WI38 (cell line): ENCODE measurements around the gene GALNT2.

Source experiments
- H3K4me3 ChIP-seq: 2 replicates; pipeline ENCODE4 v1.5.1; 2011; ENCODE audit warnings: low read depth, mild to moderate bottlenecking, control low read depth, low read length
- TF ChIP-seq, protein P1 (sequence below): IDR thresholded peaks from 2 replicates; pipeline ENCODE4 v1.5.1; 2012; ENCODE audit warnings: low read depth, mild to moderate bottlenecking, control low read depth, low read length

Gene GALNT2

DNA sequence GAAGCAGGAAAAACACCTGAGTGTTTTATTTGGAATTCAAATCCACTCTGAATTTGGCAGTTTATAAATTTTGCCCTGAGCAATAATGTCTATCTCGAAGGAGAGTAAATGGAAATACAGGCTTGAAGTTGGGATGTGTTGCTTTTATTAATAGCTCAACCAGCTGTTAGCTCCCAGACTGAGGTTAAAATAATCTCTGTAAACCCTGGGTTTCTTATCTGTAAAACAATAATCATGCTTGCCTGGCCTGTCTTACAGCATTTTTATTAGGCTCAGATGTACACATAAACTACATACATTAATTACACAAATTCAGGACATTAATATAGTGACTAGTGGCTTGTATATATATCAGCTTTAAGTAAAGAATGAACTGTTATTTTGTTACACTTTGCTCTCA, 148.5 kb downstream of the GALNT2 start:
- H3K4me3 ChIP-seq = no peak overlapping the region
- TF ChIP-seq, protein P1, sequence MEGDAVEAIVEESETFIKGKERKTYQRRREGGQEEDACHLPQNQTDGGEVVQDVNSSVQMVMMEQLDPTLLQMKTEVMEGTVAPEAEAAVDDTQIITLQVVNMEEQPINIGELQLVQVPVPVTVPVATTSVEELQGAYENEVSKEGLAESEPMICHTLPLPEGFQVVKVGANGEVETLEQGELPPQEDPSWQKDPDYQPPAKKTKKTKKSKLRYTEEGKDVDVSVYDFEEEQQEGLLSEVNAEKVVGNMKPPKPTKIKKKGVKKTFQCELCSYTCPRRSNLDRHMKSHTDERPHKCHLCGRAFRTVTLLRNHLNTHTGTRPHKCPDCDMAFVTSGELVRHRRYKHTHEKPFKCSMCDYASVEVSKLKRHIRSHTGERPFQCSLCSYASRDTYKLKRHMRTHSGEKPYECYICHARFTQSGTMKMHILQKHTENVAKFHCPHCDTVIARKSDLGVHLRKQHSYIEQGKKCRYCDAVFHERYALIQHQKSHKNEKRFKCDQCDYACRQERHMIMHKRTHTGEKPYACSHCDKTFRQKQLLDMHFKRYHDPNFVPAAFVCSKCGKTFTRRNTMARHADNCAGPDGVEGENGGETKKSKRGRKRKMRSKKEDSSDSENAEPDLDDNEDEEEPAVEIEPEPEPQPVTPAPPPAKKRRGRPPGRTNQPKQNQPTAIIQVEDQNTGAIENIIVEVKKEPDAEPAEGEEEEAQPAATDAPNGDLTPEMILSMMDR = no peak

DNA sequence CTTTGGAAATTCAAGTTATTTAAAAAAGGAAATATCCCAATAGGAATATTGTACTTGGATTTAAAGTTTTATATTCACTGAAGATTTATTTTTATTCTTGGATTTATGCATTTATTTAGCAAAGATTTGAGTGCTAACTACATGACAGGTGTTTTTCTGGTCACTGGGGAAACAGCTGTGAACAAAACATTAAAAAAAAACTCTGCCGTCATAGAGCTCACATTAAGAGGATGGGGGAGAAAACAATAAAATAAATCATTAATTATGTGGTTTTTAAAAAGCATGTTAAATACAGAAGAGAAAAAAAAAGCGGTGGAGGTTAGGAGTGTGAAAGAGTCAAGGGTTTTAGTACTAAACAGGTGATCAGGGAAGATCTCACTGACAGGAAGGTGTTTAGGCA, 149.9 kb downstream of the GALNT2 start:
- TF ChIP-seq, protein P1 = no peak
- H3K4me3 ChIP-seq = no peak overlapping the region

DNA sequence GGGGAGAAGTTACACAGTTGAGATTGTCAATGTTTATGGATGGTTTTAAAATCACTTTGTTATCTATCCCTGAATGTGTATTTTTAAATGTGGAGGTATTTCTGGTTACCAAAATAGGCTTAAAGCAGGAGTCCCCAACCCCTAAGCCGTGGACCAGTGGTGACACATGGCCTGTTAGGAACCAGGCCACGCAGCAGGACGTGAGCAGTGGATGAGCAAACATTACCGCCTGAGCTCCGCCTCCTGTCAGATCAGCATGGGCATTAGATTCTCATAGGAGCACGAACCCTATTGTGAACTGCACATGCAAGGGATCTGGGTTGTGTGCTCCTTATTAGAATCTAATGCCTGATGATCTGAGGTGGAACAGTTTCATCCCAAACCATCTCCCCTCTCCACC, 151.6 kb downstream of the GALNT2 start:
- TF ChIP-seq, protein P1 = no peak
- H3K4me3 ChIP-seq = no peak overlapping the region

DNA sequence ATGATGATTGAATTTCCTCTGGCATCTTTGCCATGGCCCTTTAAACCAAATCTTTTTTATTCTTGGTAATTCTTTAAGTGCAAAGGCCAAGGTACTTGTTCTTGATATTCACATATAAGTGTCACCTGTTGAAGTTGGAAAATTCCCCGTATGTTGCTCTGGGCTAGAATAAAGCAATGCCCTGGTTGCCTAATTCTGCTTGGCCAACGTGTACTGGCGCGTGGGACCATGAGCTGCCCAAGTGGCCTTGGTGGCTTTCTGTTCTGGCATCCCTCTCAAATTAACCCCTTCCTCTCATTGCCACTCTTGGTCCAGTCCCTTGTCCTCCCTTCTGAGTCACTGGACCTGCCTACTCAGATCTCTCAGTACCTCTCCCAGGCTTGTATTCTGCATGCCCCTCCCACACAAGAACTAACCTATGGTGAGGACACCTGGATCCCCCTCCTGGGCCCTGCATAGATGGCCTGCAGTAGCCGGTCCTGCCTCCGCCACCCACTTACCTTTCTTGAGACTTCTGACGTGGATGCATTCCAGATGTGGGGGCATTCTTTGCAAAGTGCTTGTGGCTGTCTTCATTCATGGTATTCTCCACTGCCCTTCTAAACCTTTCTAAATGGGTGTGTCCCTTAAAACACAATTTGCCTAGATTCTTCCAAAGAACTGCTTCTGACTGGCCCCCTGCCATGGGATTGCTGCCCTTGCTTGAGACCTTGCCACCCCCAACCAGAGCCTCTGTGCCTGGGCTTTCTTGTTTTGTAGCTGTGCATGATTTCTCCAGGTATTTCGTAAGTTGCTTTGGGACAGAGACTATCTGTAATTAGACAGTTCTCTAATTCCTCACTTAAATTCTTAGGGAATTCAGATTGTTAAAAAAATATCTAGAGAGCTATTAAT, 152.4 kb downstream of the GALNT2 start:
- TF ChIP-seq, protein P1 = no peak
- H3K4me3 ChIP-seq = no peak overlapping the region

DNA sequence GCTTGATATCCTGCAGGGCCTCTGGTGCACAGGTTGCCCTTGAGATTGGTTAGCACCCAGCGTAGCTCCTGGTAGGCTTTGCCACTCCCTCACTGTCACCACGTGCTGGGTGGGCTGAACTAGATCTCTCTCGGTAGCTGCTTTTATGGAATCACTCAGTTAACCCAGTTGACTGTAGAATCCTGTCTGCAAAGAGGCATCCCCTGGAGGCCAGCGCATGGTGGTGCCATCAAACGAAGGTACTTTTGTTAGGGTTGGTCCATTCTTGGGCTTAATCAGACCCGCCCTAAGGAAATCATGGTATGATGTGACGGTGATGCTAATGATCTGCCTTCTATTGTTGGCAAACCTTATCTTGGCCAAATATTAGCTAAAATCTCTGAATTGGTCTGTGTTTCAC, 153.4 kb downstream of the GALNT2 start:
- TF ChIP-seq, protein P1 = no peak
- H3K4me3 ChIP-seq = no peak overlapping the region

DNA sequence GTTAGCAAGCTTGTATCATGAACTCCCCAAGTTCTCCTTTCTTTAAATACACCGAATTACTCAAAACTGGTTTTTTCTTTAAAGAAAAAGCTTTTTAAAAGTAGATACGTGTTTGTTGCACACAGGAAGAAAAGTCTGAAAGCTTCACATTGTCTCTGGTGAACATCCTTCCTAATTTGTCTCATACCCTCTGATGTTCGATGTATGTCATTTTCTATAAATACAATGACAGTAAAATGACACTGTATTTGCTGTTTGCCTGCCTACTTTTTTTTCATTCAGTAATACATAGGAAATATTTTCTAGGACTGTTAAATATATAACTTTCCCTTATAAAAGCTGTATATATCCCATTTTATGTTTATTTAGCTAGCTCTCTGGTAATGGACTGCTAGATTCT, 153.9 kb downstream of the GALNT2 start:
- TF ChIP-seq, protein P1 = no peak
- H3K4me3 ChIP-seq = no peak overlapping the region

DNA sequence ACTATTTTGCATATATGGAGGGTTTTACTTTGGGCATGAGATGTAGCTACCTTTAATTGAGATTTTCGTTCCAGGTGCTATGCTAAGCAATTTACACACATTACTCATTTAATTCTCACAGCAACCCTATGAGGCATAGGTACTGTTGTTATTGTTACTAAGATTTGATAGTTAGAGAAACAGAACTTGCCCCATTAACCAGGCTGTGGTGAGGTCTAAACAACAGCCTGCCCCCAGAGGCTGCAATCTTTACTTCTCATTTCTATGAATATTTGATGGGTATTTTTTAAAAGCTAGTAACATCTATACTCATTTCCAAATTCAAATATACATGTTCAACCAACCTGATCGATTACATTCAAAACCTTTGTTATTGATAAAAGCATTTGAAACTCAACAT, 155.6 kb downstream of the GALNT2 start:
- no peak overlapping the region for H3K4me3 ChIP-seq
- TF ChIP-seq, protein P1 = no peak
